22Rv1 (cell line): Measurements from ENCODE around the gene TPCN2.

Experiments used
- ZFX ChIP-seq: fragments of 450-650 bp; IDR thresholded peaks from 2 replicates; pipeline ENCODE4 v1.6.1; 2017; ENCODE audit warnings: antibody characterized with exemption, borderline replicate concordance
- TF ChIP-seq, protein P1 (sequence below): fragments of 450-650 bp; IDR thresholded peaks from 2 replicates; pipeline ENCODE4 v1.5.1; 2017; ENCODE audit warnings: mild to moderate bottlenecking

DNA sequence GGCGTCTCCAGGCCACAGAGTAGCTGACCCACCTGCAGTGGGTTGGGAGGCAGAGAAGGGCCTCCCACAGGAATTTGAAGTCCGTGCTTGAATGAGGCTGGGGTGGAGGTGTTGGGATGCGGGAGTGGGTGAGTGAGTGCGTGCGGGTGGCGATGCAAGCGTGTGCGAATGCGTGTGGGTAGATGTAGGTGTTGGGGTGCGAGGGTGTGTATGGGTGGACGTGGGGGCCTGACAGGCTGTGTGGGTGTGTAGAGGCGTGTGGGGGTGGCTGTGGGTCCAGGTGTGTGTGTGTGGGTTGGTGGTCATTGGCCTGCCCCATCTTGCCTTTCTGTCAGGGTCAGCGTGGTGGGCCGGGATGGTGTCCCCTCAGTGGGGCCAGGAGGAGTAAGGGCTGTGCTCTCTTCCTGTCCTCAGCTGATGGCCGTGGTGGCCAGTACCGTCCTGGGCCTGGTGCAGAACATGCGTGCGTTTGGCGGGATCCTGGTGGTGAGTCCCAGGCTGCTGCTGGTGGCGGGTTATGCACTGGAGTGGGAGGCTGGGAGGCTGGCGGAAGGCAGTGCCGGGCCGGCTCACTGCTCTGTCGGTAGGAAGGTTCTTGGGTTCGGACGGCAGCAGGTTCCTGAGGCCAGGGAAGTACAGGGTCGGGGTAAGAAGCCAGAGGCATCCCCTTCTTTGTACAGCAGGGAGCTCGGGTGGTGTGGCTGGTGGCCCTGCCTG lies 35.0 kb downstream of the TPCN2 start:
- TF ChIP-seq, protein P1, sequence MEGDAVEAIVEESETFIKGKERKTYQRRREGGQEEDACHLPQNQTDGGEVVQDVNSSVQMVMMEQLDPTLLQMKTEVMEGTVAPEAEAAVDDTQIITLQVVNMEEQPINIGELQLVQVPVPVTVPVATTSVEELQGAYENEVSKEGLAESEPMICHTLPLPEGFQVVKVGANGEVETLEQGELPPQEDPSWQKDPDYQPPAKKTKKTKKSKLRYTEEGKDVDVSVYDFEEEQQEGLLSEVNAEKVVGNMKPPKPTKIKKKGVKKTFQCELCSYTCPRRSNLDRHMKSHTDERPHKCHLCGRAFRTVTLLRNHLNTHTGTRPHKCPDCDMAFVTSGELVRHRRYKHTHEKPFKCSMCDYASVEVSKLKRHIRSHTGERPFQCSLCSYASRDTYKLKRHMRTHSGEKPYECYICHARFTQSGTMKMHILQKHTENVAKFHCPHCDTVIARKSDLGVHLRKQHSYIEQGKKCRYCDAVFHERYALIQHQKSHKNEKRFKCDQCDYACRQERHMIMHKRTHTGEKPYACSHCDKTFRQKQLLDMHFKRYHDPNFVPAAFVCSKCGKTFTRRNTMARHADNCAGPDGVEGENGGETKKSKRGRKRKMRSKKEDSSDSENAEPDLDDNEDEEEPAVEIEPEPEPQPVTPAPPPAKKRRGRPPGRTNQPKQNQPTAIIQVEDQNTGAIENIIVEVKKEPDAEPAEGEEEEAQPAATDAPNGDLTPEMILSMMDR = no peak
- no peak for TF ChIP-seq ZFX
